GM21717 (cell line): ENCODE data around the gene RANBP3.
"Not testable (repeated sequence)": the region's sequence is repeated elsewhere in the genome, so short reads cannot be mapped to it uniquely, and the experiment has no call there.

Experiments used
- ATAC-seq: cut with Tn5 transposase; IDR thresholded peaks from one replicate; pipeline ENCODE4 v1.9.1; 2021; ENCODE audit warnings: mild to moderate bottlenecking, moderate library complexity; ENCODE audit not compliant: unreplicated experiment

The RANBP3 gene

DNA sequence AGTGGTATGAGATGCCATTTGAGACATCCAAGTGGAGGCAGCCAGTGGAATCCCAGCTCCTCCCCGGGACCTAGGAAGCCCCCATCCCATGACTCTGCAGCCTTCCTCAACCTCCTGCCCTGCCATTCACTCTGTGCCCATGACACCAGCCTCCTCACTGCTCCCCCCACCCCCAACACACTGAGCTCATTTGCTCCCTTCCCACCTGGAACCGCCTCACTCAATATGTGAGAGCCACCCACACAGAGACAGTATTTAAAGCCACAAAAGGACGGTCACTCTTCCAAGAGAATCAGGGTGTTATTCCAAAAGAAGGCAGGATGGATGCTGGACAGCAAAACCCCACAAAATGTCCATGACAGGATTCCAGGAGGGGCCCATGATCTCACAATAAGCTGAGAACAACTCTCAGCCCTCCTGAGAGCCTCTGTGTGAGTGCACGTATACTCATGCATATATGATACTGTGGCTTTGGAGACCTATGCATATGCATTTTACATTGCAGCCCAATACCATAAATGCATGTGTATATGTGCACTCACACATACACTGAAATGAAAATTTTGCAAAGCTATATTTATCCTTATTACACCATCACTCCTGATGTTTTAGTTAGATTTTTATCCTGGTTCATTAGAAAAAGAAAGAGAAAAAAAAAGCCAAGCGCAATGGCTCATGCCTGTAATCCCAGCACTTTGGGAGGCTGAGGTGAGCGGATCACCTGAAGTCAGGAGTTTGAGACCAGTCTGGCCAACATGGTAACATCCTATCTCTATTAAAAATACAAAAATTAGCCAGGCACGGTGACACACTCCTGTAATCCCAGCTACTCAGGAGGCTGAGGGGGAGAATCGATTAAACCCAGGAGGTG lies 10.8 kb upstream of the RANBP3 start:
- ATAC-seq: no peak

DNA sequence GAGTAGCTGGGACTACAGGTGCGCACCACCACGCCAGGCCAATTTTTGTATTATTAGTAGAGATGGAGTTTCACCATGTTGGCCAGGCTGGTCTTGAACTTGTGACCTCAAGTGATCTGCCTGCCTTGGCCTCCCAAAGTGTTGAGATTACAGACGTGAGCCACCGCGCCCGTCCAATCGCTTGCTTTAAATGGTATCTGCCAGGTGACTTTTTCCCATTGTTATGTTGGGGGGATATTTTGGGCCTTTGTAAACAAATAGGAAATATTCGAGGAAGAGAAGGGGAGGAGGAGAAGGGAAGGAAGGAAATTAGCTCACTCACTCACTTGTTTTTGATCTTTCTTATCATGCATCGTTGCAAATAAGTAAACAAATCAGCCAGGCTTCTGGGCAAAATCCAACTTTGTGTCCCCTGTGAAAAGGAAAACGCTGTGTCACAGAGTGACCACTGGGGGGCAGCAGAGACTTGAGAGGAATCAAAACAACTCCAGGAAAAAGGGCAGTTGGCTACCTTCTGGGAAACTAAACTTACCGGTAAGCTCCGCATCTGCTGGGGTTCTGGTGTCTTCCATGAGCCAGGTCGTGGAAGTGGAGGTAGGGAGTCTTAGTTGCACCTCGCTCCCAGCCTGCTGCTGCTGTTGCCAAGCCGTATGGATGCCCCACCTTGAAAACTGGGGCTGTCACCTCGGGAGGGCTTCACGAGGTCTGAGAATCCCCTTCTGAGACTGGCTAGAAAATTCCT lies 9.3 kb upstream of the RANBP3 start:
- no peak for ATAC-seq

DNA sequence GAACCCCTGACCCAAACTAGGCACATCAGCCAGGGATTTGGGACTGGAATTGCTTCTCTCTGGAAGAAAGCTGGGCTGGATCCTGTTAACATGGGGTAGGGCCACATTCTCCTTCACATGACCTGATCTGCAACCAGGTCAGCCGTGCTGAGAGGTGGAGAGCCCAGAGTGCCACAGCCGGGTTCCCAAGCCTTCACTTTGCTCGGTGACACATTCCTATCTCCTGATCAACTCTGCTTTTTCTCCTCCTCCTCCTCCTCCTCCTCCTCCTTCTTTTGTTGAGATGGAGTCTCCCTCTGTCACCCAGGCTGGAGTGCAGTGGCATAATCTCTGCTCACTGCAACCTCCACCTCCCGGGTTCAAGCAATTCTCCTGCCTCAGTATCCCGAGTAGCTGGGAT lies 7.9 kb upstream of the RANBP3 start:
- ATAC-seq: not testable (repeated sequence)

DNA sequence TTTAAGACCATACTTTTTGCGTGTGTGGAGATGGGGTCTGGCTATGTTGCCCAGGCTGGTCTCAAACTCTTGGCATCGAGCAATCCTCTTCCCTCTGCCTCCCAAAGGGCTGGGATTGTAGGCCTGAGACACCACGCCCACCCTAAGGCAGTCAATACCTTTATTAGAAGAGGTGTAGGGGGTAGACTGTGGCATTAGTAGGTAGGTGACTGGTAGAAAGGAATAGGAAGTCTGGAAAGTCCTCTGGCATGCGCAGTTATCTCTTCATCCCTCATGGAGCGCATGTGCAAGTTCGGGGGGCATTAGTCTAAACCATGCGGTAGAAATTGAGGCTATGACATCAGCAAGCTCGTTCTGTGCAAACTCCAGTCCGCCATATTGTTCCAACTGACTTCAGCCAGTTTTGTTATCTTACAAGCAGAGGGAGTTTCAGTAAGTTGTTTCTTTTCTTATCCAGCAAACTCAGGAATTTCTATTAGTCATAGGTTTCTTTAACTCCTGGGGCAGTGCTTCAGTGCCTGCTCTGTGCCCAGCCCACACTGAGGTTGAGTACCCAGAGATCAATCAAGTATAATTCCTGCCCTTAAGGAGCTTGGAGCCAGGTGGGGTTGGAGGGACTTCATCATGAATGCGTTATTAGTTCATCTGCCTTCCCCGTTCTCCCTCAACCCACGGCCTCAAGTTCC lies 7.3 kb upstream of the RANBP3 start:
- no peak for ATAC-seq

DNA sequence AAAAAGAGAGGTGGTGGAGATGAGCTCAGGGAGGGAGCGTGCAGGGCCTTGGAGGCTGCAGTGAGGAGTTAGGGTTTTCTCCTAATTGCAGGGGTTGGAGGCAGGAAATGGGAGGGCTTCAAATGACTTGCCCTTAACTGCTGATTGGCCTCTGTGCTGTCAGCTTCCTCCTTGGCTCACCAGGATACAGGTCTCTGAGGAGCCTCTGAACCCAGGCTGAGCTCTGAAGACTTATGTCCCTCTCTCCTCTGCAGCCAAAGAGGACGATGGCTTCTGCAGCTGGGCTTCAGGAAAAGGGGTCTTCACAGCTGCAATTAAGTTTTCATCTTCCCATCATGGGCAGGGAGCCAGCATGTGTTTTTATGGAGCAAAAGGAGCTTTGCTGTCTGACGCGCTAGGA lies 6.7 kb upstream of the RANBP3 start:
- ATAC-seq: no peak

DNA sequence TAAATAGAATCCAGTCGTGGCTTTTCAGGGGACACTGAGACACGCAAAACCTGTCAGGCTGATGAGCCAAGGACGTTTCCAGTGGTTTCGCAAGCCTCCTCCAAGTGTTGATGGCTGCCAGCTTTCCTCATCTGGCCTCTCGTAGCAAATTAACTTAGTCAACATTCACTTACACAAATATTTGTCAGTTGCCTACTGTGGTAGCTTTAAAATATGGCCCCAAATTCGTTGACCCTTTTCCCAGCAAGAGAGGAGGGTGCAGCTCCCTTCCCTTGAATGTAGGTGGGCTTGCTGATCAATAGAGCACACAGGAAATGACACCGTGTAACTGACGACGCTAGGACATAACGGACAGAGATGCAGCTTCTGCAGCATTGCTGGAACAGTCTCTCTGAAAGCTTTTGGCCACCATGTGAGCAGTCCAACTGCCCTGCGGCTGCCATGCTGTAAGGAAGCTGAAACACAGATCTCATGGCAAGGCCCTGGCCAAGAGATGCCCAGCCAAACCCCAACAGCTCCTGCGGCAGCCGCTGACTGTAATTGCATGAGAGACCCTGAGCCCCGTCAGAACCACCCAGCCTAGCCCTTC lies 5.5 kb upstream of the RANBP3 start:
- ATAC-seq: no peak

DNA sequence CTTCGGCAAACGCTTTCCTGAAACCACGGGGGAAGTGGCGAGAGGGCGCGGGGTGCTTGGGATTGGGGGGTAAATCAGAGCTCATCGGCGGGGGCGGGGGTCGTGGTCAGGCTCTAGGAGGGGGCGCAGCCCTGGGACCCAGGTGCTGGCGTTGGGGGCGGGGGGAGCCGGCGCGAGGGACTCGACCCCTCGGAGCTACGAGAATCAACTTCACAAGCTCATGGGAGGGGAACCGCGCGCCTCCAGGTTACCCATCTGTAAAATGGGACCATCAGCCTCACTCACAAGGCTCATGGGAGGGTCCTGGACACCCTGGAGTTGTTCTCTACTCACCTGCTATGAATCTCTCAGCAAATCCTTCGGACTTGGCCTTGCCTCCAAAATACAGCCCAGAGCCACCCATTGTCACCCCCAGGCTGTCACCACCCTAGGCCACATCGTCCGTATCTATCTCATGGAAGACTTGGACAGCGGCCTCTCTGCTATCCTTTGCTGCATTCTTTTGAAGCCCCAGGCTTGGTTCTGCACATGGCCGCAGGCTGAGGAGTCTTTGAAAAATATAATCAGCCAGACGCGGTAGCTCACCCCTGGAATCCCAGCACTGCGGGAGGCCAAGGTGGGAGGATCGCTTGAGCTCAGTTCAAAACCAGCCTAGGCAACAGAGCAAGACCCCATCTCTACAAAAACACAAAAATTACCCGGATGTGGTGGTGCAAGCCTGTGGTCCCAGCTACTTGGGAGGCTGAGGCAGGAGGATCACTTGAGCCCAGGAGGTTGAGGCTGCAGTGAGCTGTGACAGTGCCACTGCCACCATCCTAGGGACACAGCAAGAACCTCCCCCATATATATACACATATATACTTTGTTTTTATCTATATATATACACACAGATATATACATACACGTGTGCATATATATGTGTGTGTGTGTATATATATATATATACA lies 939 bp upstream of the RANBP3 start:
- no peak for ATAC-seq

DNA sequence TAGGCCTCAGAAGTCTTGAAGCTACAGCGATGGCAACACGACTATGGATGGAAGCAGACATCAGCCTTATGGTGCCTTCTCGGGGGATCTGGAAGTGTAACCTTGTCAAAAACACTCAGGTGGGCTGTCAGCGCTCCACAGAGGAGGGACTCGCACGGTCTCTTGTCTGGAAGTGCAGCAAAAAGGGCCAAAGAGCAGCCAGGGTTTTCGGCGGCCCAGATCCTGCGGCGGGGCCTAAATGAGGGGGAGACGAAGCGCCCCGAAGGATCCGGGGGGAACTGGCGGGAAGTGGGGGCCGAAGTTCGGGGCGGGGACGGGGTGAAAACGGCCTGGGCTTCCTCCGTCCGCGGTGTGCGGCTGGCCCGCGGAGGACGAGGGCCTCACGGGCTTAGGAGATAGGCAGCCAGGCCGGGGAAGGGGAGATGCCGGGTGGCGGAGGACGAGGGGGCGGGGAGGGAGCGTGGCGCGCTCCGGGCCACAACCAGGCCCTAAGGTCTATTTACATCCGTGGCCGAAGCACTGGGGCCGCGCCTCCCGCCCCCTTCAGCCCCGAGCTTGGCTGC lies 637 bp downstream of the RANBP3 start:
- no peak for ATAC-seq

DNA sequence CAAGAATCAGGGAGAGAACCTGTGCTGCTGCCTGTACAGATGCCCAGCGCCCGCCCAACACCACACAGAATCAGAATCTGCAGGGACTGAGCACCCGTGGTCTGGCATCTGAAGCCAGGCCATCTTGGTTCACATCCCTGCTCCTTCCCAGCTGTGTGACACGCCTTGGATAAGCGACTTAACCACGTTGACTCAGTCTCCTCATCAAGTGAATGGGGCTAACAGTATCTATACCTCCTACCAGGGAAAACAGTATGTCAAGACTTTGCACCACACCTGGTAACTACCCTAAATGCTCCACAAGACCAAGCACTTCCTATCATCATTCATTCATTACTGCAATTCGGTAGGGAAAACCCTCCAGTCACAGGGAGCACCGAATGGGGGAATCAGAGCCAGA lies 1.2 kb downstream of the RANBP3 start:
- ATAC-seq: no peak

DNA sequence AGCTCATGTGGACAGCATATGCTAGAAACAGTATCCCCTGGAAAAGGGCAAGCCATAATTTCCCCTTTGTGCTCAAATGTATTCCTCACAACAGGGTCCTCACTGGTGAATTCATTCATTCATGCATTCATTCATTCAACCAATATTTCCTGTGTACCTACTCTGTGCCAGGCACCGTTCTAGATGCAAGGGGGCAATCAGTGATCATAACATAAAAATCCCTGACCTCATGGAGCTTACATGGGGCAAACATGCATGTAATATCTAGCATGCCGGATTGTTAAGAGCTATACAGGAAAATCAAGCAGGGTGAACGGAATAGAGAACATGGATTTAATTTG lies 2.6 kb downstream of the RANBP3 start:
- no peak for ATAC-seq

DNA sequence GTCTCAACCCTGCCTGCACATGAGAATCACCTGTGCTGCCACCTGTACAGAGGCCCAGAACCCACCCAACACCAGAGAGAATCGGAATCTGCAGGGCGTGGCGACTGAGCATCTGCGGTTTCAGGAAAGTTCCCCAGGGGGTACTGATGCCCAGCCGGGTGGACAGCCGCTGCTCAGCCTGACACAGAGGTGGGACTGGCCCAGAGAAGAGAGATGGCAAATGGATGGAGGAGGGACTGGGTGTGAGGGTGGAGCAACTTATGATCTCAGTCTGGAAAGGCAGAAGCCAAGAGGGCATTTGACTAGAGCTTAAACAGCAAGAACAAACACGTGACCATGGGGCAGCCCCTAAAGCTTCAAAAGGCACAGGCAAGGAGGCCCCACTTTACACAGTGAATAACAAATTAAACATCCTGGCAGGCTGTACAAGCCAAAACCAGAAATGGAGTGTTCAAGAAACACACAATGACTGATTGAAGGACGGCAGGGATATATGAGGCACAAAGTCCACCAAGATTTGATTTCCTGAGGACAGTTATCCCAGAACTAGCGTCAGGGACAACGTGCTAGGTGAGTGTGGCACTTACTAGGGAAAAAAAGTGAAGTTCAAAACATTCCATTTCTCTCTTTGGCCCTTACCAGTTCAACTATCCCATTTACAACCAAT lies 3.1 kb downstream of the RANBP3 start:
- ATAC-seq: no peak

DNA sequence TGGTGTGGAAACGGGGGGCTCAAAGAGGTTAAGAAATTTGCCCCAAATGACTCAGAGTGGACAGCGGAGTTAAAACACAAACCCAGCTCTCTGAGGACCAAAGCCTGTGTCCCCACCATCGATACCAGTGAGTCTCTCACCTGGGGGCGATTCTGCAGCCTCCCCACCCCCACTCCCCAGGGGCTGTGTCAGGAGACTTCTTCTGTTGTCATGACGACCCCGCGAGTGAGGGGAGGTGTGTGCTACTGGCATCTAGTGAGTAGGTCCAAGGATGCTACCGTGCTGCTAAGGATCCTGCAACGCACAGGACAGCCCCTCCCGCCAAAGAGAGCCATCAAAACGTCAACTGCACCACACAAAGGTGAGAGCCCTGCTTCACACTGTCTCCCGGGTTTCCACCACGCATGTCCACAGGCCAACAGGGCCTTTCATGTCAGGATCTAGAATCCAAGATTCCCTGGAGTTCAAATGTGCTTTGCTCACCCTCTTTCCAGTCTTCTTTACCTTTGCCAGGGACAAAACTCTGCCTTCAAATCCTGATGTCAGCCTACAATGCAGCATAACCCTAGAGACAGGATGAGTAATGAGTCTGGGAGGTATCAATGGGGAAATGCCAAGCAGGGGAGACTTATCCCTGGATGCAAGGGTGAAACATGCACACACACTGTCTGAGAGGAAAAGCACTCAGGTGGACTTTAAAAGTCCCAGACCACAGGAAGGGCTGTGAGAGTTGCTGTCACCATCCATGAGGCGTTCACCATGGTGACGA lies 3.9 kb downstream of the RANBP3 start:
- no peak for ATAC-seq

DNA sequence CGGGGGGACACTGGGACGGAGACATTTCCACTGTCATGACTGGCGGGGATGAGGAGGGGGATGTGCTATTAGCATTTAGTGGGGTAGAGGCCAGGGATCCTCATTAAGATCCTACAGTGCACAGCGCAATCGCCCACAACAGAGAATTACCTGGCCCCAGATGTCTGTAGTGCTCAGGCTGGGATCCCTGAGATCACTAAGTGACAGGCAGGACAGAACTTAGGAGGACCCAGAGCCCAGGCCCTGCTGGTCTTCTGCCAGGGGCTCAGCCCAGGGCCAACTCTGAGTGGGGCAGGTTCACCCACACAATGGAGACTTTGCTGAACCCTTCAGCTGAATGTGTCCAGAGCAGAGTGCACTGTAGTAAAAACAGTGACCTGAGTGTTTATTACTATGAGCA lies 4.6 kb downstream of the RANBP3 start:
- no peak for ATAC-seq

DNA sequence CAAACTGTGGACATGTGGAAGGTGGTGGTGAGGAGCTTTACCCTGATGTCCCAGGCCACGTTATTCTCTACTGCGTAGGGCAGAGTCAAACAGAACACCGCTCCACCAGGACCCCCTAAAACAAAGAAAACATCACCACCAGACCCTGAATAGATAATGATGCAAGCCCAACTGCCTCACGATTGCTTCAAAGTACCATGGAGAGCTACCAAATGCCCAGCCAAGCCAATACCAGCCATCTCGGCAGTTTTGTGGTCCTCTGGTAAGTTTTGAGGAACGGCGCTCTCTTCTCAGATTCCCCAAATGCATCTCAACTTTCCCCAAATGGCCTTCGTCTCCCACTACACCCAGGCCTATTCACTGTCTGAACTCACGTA lies 5.6 kb downstream of the RANBP3 start:
- no peak for ATAC-seq

DNA sequence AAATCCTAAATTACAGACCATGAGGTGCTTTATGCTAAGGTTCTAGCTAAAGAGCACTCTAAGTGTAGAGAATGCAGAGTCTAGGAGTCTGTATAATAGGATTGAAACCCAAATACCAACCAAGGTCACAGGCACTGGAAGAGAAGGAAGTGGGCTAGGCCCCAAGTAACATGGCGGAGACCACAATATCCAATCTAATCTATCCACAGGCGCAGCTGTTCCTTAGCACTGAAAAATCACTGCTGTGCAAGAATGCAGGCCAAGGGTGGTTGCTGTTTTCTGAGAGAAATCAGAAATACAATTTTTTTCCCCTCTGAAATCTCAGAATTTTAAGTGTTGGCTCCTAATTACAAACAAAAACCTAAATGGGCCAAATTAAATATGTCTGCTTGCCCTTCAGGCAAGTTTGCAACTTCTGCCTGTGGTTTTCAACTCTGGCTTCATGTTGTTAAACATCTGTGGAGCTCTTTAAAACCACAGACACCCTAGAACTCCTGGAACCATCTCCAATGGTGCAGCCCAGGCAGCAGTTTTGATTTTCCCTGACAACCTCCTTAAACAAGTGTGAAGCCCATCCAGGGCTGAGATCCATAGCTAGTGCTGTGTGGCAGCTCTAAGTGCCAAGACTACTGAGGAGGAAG lies 6.1 kb downstream of the RANBP3 start:
- ATAC-seq: no peak

DNA sequence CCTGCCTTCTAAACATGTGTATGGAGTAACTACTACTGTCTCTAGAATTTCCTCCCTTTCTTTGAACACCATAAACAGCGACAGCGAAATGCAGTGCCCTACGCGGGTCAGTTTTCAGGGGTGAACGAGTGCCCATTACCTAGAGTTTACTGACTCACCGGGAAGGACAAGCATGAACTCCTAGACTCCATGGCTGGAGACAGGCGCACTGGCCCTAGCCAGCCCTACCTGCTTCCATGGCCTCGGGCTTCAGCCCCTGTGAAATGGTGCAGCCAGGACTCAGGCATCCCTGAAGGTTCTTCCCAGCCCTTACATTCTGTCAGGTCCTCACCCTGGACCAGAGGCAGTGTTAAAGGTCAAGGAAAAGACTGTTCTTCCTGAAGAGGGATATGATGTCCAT lies 8.5 kb downstream of the RANBP3 start:
- no peak for ATAC-seq

DNA sequence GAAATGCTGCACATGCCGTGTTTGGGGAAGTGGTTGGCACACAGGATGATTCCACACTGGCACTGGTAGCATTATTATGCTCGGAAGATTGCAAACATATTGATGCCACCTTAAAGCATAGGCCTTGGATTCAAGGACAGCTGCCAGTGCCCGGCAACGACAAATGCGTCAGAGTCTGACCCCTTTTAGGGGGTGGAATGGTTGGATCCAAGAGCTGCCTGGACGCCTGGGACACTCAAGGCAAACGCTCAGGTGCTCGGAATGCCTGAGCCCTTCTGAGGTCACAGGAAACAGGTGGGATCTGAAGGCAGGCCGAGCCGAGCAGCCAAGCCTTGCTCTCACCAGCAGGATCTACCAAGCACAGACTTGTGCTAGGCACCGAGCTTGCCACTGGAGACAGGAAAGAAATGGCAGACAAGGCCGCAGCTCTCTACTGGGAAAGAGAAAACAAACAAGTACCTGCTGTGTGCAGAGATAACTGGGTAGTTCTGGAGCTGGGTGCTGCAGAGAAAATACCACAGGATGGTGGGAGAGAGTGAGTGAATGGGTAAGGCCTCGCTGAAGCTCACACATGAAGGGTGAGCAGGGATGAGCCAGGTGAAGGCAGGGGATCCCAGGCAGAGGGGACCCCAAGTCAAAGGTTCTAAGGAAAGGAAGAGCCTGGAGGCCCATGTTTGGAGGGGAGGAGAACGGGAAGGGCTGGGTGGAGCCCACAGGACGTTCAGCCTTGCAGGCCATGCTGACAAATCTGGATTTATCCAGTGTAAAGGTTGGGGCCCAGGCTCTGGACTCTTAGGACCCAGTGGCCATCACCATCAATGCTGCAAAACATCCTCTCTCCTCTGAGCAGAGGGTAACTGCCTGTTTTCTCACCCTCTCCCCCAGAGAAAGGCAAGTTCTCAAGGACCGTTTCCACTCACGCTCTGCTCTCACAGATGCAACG lies 9.2 kb downstream of the RANBP3 start:
- no peak for ATAC-seq
